ENCODE results near the gene OCIAD1. TPM values are rescaled to one million over a fixed set of nuclear protein-coding genes. Genes with fewer than 3 reads are reported as not detected.

The OCIAD1 gene
- total RNA-seq, 1 experiment from 2014 or later, result 110 TPM

GRCh38 chr4:48904101-48904500 lies 73.2 kb downstream of the OCIAD1 start:
- no peak overlapping the region for H2AFZ ChIP-seq
- H3K4me2 ChIP-seq, result no peak overlapping the region
- no peaks in the 10 kb centered on the region for H3K9me2 ChIP-seq (ENCODE audit: insufficient read depth)
- H3K27me3 ChIP-seq (ENCODE audit: insufficient read depth, low read depth), result no peaks in the 10 kb centered on the region
- BruUV-seq (replicated peaks), result no TSS peak
- H3K36me3 ChIP-seq (ENCODE audit: low read depth), result peaks cover 47% of the 10 kb centered on the region
- intact Hi-C loops (cut with micrococcal nuclease; ENCODE audit: unreplicated experiment), result loop anchor here (10.0 kb wide), 1 partner anchor 49 kb away; no protein-coding TSS in a partner anchor
- ChIA-PET POLR2A (ENCODE audit: unreplicated experiment) (no interaction called here), CTCF (no interaction called here)
- DNase-seq, result no peak
- TF ChIP-seq EZH2 (IDR thresholded peaks at IDR 0.05; ENCODE audit: low read depth), result no peak
- no peak for TF ChIP-seq CTCF (conservative IDR thresholded peaks at IDR 0.05)
- H4K20me1 ChIP-seq (ENCODE audit: insufficient read depth), result 0 out of 2 replicates have a peak, but pooled peaks cover 5% of the 10 kb centered on the region
- no peak overlapping the region for H3K27ac ChIP-seq
- H3K79me2 ChIP-seq (ENCODE audit: low read depth), result peaks cover 26% of the 10 kb centered on the region
- H3F3A ChIP-seq (ENCODE audit: insufficient read depth, low read depth), result peaks cover 5% of the 10 kb centered on the region; the same call in 1 of the 2 replicates
- no peak overlapping the region for H3K4me3 ChIP-seq
- H3K4me1 ChIP-seq (replicated peaks; ENCODE audit: insufficient read depth), result peaks cover 30% of the 10 kb centered on the region
- H3K9me3 ChIP-seq (ENCODE audit: insufficient read depth, low read depth), result 0 out of 2 replicates have a peak, but pooled peaks cover 6% of the 10 kb centered on the region

- Histone ChIP-seq H3F3A (ENCODE audit: insufficient read depth, low read depth) (peaks cover 10% of the 10 kb centered on the region; the same call in 1 of the 2 replicates), H3K9me2 (ENCODE audit: insufficient read depth) (no peaks in the 10 kb centered on the region), H3K4me3 (peak overlapping the region; percentile 4; the same call in 1 of the 2 replicates), H3K27me3 (ENCODE audit: insufficient read depth, low read depth) (no peaks in the 10 kb centered on the region), H3K79me2 (ENCODE audit: low read depth) (peaks cover 26% of the 10 kb centered on the region), H2AFZ (no peak overlapping the region), H3K4me2 (peak overlapping the region; percentile 86), H3K36me3 (ENCODE audit: low read depth) (peaks cover 44% of the 10 kb centered on the region), H4K20me1 (ENCODE audit: insufficient read depth) (0 out of 2 replicates have a peak, but pooled peaks cover 5% of the 10 kb centered on the region), H3K4me1 (replicated peaks; ENCODE audit: insufficient read depth) (peaks cover 34% of the 10 kb centered on the region), H3K27ac (no peak overlapping the region), H3K9me3 (ENCODE audit: insufficient read depth, low read depth) (0 out of 2 replicates have a peak, but pooled peaks cover 6% of the 10 kb centered on the region)
- ChIA-PET CTCF (no interaction called here), POLR2A (ENCODE audit: unreplicated experiment) (no interaction called here)
- TF ChIP-seq EZH2 (IDR thresholded peaks at IDR 0.05; ENCODE audit: low read depth), result no peak
- no peak for TF ChIP-seq CTCF (conservative IDR thresholded peaks at IDR 0.05)
- BruUV-seq (replicated peaks), result TSS peak; percentile 18
- intact Hi-C loops (cut with micrococcal nuclease; ENCODE audit: unreplicated experiment), result loop anchor here (5.0 to 10.0 kb wide), 2 partner anchors 50 to 122 kb away; partner anchors contain the start of gene FRYL
- DNase-seq, result no peak
Observed at GRCh38 chr4:48904541-48905142, 73.8 kb downstream of the OCIAD1 start.

DNA sequence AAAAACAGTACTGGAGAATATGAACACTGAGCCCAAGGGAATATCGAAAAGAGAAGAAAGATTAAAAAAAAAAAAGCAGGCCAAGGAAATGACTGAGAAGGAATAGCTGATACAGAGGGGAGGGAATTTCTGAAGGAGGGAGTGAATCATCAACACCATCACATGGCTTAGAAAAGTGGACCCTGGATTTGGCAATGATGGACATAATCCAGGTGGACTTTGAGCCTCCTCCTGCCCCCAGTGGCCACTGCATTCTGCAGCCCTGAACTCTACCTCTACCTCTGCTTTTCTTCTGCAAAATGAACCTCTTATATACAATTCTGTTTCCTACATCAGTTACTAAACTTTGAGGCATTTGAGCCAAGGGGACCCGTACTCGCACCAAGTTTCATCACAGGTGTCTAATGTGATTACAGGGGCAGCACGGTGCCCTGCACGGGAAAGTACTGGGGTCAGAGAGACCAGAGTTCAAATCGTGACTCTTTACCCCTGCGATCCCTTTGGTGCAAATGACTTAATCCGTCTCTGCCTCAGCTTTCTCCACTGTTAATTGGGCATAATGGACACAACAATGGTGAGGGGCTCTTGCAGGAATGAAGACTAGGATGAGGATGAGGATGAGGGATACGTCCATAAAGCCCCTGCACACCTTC lies 74.6 kb downstream of the OCIAD1 start:
- peak overlapping the region; percentile 86 for H3K4me2 ChIP-seq
- peak; percentile 31 to 54 for DNase-seq
- intact Hi-C loops (cut with micrococcal nuclease; ENCODE audit: unreplicated experiment), result loop anchor here (1.0 to 10.0 kb wide), 3 partner anchors 51 to 123 kb away; partner anchors contain the start of gene FRYL
- POLR2A ChIA-PET (ENCODE audit: unreplicated experiment), result no interaction called here
- H3K9me2 ChIP-seq (ENCODE audit: insufficient read depth), result no peaks in the 10 kb centered on the region
- H3K4me1 ChIP-seq (replicated peaks; ENCODE audit: insufficient read depth), result peaks cover 34% of the 10 kb centered on the region
- H3K4me3 ChIP-seq, result peak overlapping the region; percentile 90
- H3K9me3 ChIP-seq (ENCODE audit: insufficient read depth, low read depth), result 0 out of 2 replicates have a peak, but pooled peaks cover 6% of the 10 kb centered on the region
- no peak overlapping the region for H3K27ac ChIP-seq
- TF ChIP-seq EZH2 (IDR thresholded peaks at IDR 0.05; ENCODE audit: low read depth) (no peak), CTCF (conservative IDR thresholded peaks at IDR 0.05) (peak; percentile 48)
- peaks cover 37% of the 10 kb centered on the region for H3K36me3 ChIP-seq (ENCODE audit: low read depth)
- peak overlapping the region; percentile 92 for H2AFZ ChIP-seq
- peaks cover 10% of the 10 kb centered on the region; the same call in 1 of the 2 replicates for H3F3A ChIP-seq (ENCODE audit: insufficient read depth, low read depth)
- H4K20me1 ChIP-seq (ENCODE audit: insufficient read depth), result 0 out of 2 replicates have a peak, but pooled peaks cover 5% of the 10 kb centered on the region
- H3K79me2 ChIP-seq (ENCODE audit: low read depth), result peaks cover 26% of the 10 kb centered on the region
- H3K27me3 ChIP-seq (ENCODE audit: insufficient read depth, low read depth), result no peaks in the 10 kb centered on the region
- no TSS peak for BruUV-seq (replicated peaks)
- CTCF ChIA-PET, result interaction anchor here (0.5 kb wide), 1 partner anchor 39 kb away, joined by 5 read pairs; no protein-coding TSS in a partner anchor
